Neural cell (in vitro differentiated cells): Measurements from ENCODE around the gene SRPX. TPM values are rescaled to one million over a fixed set of nuclear protein-coding genes. Genes with fewer than 3 reads are reported as not detected.

ENCODE experiments used
- H2AFZ ChIP-seq: fragments of 200-600, 300-800 bp; sonication (generic), shearing (Covaris generic); 2 replicates; pipeline ENCODE4 v1.6.0; 2014; ENCODE audit warnings: low read depth, mild to moderate bottlenecking, antibody characterized with exemption, low read length, moderate library complexity
- H3F3A ChIP-seq: fragments of 200-600 bp; shearing (Covaris generic); 2 replicates; pipeline ENCODE4 v1.6.1; 2016; ENCODE audit warnings: mild to moderate bottlenecking, moderate library complexity, mixed read lengths, antibody characterized with exemption, low read length; ENCODE audit not compliant: insufficient read depth, poor library complexity, severe bottlenecking
- H3K27ac ChIP-seq: fragments of 200-600, 300-800 bp; sonication (generic), shearing (Covaris generic); 2 replicates; pipeline ENCODE4 v1.5.1; 2014; ENCODE audit warnings: mild to moderate bottlenecking, low read length, moderate library complexity
- H3K27me3 ChIP-seq: fragments of 300-800, 200-600 bp; sonication (generic), shearing (Covaris generic); 2 replicates; pipeline ENCODE4 v1.6.0; 2014; ENCODE audit warnings: mild to moderate bottlenecking, low read depth, low read length, moderate library complexity; ENCODE audit not compliant: insufficient read depth
- H3K36me3 ChIP-seq: fragments of 300-800, 200-600 bp; sonication (generic), shearing (Covaris generic); 2 replicates; pipeline ENCODE4 v1.5.1; 2014; ENCODE audit warnings: mild to moderate bottlenecking, antibody characterized with exemption, low read length, moderate library complexity; ENCODE audit not compliant: insufficient read depth
- H3K4me2 ChIP-seq: fragments of 300-800, 200-600 bp; sonication (generic), shearing (Covaris generic); 2 replicates; pipeline ENCODE4 v1.6.0; 2014; ENCODE audit warnings: mild to moderate bottlenecking, low read length
- H3K4me3 ChIP-seq: fragments of 300-800, 200-600 bp; sonication (generic), shearing (Covaris generic); 2 replicates; pipeline ENCODE4 v1.5.1; 2014; ENCODE audit warnings: mild to moderate bottlenecking, low read length, moderate library complexity
- H3K79me2 ChIP-seq: fragments of 200-600 bp; shearing (Covaris generic); replicated peaks from 2 replicates; pipeline ENCODE4 v1.6.0; 2014; ENCODE audit warnings: mild to moderate bottlenecking, low read length, moderate library complexity; ENCODE audit not compliant: insufficient read depth
- H3K9ac ChIP-seq: fragments of 300-800, 200-600 bp; sonication (generic), shearing (Covaris generic); 2 replicates; pipeline ENCODE4 v1.6.1; 2016; ENCODE audit warnings: mild to moderate bottlenecking, low read length, mixed read lengths
- H3K9me2 ChIP-seq: fragments of 200-600 bp; shearing (Covaris generic); 2 replicates; pipeline ENCODE4 v1.6.1; 2016; ENCODE audit warnings: mild to moderate bottlenecking, low read length, mixed read lengths; ENCODE audit not compliant: insufficient read depth
- H3K9me3 ChIP-seq: fragments of 200-600, 300-800 bp; sonication (generic), shearing (Covaris generic); 2 replicates; pipeline ENCODE4 v1.6.1; 2016; ENCODE audit warnings: mild to moderate bottlenecking, mixed run types, low read length, moderate library complexity, mixed read lengths
- H4K20me1 ChIP-seq: fragments of 200-600 bp; shearing (Covaris generic); 2 replicates; pipeline ENCODE4 v1.6.1; 2016; ENCODE audit warnings: mild to moderate bottlenecking, mixed run types; ENCODE audit not compliant: insufficient read depth
- EP300 ChIP-seq: fragments of 450-650 bp; conservative IDR thresholded peaks from 2 replicates; pipeline ENCODE4 v1.6.1; 2014; ENCODE audit warnings: antibody characterized with exemption, mild to moderate bottlenecking, moderate library complexity; ENCODE audit not compliant: poor library complexity, severe bottlenecking
- EZH2 ChIP-seq: fragments of 200-600, 300-800 bp; shearing (Covaris generic), sonication (generic); IDR thresholded peaks from 2 replicates; pipeline ENCODE4 v1.6.1; 2014; ENCODE audit warnings: antibody characterized with exemption, low read length, borderline replicate concordance, mild to moderate bottlenecking; ENCODE audit not compliant: insufficient read depth, poor library complexity, severe bottlenecking
- MXI1 ChIP-seq: fragments of 450-650 bp; conservative IDR thresholded peaks from 2 replicates; pipeline ENCODE4 v1.6.1; 2014; ENCODE audit warnings: antibody characterized with exemption, mild to moderate bottlenecking; ENCODE audit not compliant: poor library complexity, severe bottlenecking
- POLR2AphosphoS5 ChIP-seq: IDR thresholded peaks from 2 replicates; pipeline ENCODE4 v1.6.1; 2012
- RAD21 ChIP-seq: fragments of 450-650 bp; conservative IDR thresholded peaks from 2 replicates; pipeline ENCODE4 v1.6.1; 2014; ENCODE audit warnings: antibody characterized with exemption, mild to moderate bottlenecking, moderate library complexity
- SMC3 ChIP-seq: fragments of 450-650 bp; conservative IDR thresholded peaks from 2 replicates; pipeline ENCODE4 v1.6.1; 2014; ENCODE audit warnings: antibody characterized with exemption, mild to moderate bottlenecking, moderate library complexity; ENCODE audit not compliant: poor library complexity
- TAF1 ChIP-seq: IDR thresholded peaks from 2 replicates; pipeline ENCODE4 v1.6.1; 2012; ENCODE audit warnings: low read depth
- polyA plus RNA-seq: library from polyadenylated mRNA; depleted of rRNA; stranded (reverse); fragments of >200 nt; gene quantifications from 2 replicates; pipeline ENCODE4 v1.2.3, GENCODE V29; 2014
- TF ChIP-seq, protein P1 (sequence below): fragments of 450-650 bp; IDR thresholded peaks from 2 replicates; pipeline ENCODE4 v1.5.1; 2014; ENCODE audit warnings: antibody characterized with exemption, mild to moderate bottlenecking, moderate library complexity; ENCODE audit not compliant: poor library complexity, severe bottlenecking
- TF ChIP-seq, protein P2 (sequence below): IDR thresholded peaks from 2 replicates; pipeline ENCODE4 v1.6.1; 2012; ENCODE audit warnings: borderline replicate concordance

The SRPX gene
- polyA plus RNA-seq, 1 donor from 2014 or later = 0.52 TPM

- Histone ChIP-seq H3K9ac (no peak overlapping the region), H3K27ac (no peak overlapping the region), H3K9me3 (no peaks in the 10 kb centered on the region), H3K4me3 (no peak overlapping the region), H3K9me2 (no peaks in the 10 kb centered on the region), H2AFZ (no peak overlapping the region), H3K79me2 (no peaks in the 10 kb centered on the region), H3F3A (no peaks in the 10 kb centered on the region), H3K36me3 (no peaks in the 10 kb centered on the region), H4K20me1 (no peaks in the 10 kb centered on the region), H3K27me3 (no peaks in the 10 kb centered on the region), H3K4me2 (no peak overlapping the region)
- TF ChIP-seq, protein P1, sequence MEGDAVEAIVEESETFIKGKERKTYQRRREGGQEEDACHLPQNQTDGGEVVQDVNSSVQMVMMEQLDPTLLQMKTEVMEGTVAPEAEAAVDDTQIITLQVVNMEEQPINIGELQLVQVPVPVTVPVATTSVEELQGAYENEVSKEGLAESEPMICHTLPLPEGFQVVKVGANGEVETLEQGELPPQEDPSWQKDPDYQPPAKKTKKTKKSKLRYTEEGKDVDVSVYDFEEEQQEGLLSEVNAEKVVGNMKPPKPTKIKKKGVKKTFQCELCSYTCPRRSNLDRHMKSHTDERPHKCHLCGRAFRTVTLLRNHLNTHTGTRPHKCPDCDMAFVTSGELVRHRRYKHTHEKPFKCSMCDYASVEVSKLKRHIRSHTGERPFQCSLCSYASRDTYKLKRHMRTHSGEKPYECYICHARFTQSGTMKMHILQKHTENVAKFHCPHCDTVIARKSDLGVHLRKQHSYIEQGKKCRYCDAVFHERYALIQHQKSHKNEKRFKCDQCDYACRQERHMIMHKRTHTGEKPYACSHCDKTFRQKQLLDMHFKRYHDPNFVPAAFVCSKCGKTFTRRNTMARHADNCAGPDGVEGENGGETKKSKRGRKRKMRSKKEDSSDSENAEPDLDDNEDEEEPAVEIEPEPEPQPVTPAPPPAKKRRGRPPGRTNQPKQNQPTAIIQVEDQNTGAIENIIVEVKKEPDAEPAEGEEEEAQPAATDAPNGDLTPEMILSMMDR = no peak
- TF ChIP-seq SMC3 = no peak
- no peak for TF ChIP-seq RAD21
These were observed 108.1 kb downstream of the SRPX start for GRCh38 chrX:38112566-38112965.

DNA sequence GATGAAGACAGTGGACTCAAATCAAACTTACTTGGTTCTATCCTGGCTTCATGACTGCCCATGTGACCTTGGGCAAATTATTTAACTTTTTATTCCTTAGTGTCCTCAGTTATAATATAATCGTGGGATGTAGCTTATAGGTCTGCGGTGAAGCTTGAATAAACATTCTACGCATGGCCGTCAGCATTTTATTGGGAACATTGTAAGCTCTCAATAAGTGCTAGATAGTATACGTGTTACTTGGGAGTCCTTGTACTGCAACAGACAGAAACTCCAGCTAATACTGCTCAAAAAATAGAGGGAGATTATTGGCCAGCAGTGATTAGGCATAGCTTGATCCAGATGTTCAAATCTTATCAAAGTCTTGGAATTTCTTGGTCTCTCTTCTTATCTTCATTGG, 109.5 kb downstream of the SRPX start:
- H2AFZ ChIP-seq = no peak overlapping the region
- no peak overlapping the region for H3K4me2 ChIP-seq
- no peak overlapping the region for H3K27ac ChIP-seq
- H3K27me3 ChIP-seq = no peaks in the 10 kb centered on the region
- H3K9me3 ChIP-seq = no peaks in the 10 kb centered on the region
- TF ChIP-seq EP300 (no peak), SMC3 (no peak), MXI1 (no peak), EZH2 (no peak), RAD21 (no peak), TAF1 (no peak), POLR2AphosphoS5 (no peak)
- TF ChIP-seq, protein P2, sequence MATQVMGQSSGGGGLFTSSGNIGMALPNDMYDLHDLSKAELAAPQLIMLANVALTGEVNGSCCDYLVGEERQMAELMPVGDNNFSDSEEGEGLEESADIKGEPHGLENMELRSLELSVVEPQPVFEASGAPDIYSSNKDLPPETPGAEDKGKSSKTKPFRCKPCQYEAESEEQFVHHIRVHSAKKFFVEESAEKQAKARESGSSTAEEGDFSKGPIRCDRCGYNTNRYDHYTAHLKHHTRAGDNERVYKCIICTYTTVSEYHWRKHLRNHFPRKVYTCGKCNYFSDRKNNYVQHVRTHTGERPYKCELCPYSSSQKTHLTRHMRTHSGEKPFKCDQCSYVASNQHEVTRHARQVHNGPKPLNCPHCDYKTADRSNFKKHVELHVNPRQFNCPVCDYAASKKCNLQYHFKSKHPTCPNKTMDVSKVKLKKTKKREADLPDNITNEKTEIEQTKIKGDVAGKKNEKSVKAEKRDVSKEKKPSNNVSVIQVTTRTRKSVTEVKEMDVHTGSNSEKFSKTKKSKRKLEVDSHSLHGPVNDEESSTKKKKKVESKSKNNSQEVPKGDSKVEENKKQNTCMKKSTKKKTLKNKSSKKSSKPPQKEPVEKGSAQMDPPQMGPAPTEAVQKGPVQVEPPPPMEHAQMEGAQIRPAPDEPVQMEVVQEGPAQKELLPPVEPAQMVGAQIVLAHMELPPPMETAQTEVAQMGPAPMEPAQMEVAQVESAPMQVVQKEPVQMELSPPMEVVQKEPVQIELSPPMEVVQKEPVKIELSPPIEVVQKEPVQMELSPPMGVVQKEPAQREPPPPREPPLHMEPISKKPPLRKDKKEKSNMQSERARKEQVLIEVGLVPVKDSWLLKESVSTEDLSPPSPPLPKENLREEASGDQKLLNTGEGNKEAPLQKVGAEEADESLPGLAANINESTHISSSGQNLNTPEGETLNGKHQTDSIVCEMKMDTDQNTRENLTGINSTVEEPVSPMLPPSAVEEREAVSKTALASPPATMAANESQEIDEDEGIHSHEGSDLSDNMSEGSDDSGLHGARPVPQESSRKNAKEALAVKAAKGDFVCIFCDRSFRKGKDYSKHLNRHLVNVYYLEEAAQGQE = no peak
- TF ChIP-seq, protein P1 = no peak
- H3K9me2 ChIP-seq = no peaks in the 10 kb centered on the region
- H3K4me3 ChIP-seq = no peak overlapping the region
- no peaks in the 10 kb centered on the region for H3F3A ChIP-seq
- H3K79me2 ChIP-seq = no peaks in the 10 kb centered on the region
- H3K36me3 ChIP-seq = no peaks in the 10 kb centered on the region
- H3K9ac ChIP-seq = no peak overlapping the region
- no peaks in the 10 kb centered on the region for H4K20me1 ChIP-seq
